Activated CD4-positive, CD25-positive, alpha-beta regulatory T cell treated with anti-CD3 and anti-CD28 coated beads, Interleukin-2, amount 50 U/mL, for 24 hours (primary cell): Measurements from ENCODE around the gene MYEOV.

Experiments
- ATAC-seq, 2 donors: fragments of 150-1000 bp; cut with Tn5 transposase; one replicate each; pipeline ENCODE4 v1.10.0; 2021; ENCODE audit warnings: mild to moderate bottlenecking in 1 of 2, moderate library complexity in 1 of 2

MYEOV gene

DNA sequence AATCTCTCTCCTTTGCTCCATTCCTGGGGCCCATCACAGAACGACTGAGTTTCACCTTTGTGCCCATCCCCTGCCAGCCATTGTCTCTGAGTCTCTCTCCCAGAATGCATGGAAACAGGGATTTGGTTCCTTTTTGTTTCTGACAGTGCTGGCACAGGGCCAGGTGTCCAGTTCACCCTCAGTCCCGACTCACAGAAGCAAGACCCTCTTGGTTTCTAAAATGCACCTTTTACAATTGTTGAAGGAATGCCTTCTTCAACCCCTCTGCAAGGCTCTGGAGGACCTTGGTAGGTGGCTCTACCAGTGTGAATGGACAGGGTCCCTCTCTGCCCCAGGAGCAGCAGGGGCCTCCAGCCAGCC is 5.1 kb upstream of the MYEOV start:
- no peak for ATAC-seq

DNA sequence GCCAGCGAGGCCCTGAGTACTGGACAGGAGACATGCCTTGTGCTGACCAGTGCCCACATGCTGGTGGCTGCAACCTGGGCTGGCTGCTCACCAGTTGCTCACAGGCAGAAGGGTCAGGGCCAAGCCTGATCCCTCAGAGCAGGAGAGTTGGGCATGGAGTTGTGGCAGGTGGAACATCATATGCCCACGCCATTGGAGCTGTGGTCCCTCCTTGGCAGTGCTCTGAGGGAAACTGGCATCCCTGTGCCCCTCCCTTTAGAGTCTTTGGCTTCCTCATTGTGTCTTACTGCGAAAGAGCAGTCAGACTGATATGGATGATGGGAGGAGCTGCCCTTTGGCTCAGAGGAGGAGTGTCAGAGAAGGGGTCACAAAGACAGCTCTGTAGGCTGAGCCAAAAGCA is 3.1 kb upstream of the MYEOV start:
- no peak for ATAC-seq

DNA sequence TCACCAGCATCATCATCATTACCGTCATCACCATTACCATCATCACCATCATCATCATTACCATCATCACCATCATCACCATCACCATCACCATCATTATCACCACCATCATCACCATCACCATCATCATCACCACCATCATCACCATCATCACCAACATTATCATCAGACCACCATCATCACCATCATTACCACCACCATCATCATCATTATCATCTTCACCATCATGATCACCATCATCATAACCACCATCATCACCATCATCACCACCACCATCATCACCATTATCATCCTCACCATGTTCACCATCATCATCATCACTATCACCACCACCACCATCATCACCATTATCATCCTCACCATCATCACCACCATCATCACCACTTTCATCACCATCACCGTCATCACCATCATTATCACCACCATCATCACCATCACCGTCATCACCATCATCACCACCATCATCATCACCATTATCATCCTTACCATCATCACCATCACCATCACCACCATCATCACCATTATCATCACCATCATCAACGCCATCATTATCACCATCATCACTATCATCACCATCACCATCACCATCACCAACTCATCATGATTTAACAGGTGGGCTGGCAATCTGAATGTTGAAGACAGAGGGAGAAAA is 2.4 kb upstream of the MYEOV start:
- no peak for ATAC-seq

DNA sequence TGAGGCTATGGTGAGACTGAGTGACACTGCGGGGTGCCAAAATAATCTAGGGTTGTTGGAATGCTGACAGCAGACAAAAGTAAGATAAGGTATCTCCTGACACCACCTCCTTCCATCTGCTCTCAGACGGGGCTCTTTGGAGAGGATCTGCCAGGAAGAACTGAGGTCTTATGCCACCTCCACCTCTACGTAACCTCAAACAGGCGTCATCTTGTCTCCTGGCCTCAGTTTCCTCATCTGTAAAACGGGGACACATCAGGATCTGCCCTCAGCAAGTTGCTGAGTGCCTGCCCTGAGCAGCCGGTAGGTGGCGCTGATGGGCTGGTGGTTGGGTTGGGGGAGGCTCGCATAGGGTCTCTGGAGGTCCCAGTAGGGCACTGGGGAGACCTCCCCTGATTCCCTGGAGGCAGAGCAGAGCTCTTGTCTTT is 1.7 kb upstream of the MYEOV start:
- no peak for ATAC-seq

DNA sequence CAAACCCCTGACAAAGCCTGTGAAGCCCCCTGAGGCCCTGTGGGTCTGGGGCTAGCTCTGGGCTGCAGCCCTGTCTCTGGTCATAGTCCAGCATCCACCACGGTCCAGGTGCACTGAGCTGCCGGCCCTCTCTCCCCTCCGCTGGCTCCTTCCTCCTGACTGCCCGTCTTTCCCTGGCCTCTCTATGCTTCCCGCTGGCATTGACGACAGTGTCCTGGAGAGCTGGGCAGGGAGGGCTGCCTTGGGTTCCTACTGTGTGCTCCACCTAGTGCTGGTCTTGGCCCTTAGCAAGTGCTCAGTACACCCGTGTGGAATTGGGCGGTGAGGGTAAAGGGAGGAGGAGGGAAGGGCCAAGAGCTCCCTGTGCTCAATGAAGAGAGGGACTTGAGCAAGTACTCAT is 868 bp upstream of the MYEOV start:
- ATAC-seq: no peak

DNA sequence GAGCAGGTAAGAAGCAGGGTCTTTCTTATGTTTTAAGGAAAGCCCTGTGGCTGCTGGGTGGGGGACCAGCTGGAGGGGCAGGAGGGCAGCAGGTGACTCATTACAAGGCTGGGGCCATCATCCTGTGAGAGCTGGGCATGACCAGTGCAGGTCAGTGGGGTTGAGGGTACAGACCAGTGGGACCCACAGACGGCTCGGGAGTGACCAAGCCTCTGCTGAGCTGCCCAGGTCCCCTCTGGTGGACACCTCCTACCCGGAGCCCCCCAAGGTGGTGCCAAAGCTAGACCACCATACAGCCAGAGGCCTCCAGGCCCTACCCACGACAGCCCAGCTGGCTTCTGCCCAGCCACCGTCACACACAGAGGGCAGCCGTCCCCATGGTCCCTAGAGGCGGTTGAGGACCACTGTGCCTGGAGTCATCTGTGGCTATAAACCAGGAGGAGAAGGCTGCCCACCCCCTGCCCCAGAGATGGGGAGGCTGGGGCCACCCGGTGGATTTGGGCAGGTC is 670 bp downstream of the MYEOV start:
- ATAC-seq: no peak

DNA sequence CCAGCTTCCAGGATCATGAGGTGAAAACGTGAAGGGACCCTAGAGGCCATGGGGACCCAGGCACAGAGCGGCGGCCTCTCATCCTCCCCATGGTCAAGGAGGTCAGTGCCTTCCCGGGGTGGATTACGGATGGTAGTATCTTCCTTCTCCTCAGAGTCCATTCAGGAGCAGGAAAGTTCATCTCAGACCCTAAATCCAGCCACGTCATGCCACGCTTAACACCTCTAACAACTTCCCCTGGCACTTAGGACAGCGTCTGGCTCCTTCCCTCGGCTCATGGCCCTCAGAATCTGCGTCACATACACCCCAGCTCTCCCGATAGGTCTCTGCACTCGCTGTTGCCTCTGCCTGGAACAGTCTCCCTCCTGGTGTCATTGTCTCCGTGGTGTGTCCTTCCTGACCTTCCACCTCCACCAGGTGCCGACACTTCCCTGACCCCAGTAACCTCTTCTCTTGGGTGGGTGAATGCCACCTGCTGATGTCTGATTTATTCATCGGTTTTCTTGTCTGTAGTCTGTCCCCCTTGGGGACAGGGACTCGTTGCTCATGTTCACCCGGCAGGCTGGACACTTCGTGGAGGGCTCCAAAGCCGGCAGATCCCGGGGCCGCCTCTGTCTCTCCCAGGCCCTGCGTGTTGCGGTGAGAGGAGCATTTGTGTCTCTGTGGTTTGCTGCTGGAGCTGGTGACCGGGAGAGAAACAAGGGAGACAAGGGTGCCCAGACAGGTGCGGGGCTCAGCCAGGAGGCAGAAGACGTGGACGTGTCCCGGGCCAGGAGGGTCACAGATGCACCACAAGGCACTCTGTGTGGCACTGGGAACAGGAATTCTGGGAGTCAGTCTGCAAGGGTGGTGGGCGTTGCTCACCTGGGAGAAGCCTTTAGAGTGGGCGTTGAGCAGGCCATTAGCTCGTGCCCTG is 1.4 kb downstream of the MYEOV start:
- no peak for ATAC-seq

DNA sequence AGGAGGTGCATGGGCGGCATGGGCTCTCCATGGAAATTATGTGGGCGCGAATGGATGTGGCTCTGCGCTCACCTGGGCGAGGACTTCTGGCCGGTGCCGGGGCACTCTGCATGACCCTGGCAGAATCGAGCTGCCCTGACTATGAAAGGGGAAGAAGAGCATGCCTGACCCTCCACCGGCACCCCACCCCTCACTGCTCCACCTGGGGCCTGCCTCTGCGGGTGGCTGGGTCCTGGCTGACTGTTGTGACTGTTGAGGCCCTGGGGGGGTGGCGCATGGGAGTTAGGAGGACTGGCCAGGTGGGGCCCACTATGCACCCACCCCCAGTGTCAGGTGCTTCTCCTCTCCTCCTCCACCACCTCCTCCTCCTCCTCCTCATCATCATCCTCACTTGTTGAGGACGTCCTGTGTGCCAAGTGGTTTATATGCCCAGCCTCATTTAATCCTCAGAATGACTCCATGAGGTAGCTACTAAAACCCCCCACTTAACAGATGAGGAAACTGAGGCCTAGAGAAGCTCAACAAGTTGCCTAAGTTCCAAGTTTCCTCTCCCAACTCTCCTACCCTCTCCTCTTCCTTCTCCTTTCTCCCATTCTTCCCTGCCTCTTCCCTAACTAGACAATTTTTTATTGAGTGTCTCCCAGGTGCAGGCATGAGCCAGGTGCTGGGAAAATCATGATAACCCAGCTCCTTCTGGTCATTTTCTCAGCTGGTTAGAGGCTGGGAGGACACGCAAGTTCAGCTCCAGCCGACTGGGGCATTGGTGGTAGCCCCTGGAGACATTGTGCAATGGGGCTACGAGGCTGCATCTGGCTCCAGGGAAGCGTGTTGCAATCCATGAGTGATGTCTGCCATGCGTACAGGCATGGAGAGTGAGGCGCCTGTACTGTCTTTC is 2.3 kb downstream of the MYEOV start:
- no peak for ATAC-seq

DNA sequence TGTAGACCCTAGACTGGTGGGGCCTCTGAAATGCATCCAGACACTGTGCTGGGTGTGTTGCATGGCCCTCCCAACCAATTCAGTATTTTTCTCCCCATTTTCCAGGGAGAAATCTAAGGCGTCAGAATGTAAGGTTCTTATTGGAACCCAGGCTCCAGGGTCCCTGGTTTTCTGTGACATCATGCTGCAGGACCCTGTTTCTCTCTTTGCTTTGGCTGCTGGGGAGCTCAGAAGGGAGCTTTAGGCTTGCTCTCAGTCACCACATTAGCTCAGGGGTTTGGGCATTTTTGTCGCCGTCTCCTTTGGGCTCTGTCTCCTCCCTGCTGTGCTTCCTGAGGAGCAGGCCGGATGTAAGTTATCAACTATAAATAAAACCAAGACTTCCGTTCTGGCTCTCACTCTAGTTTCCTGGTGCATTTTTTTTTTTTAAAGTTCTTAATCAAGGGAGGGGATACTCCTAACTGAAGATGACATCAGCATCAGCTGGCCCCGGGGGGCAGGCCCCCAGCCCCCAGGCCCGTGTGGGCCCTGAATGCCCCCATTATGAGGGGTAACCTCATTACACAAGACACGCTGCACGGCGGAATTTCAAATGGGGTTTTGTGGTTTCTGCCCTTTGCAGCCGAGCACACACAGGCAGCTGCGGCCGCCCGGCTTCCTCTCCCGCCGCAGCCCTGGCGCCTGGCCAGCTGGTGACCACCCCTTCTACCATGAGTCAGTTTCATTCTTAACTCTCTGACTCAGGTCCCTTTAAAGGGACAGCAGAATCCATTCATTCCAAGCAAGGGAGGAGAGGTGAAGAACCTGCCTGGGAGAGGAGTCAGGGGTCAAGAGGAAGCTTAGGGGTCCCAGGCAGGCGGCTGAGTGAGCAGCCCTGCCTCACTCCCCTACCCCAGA is 3.2 kb downstream of the MYEOV start:
- ATAC-seq: peak; percentile 77 to 80

DNA sequence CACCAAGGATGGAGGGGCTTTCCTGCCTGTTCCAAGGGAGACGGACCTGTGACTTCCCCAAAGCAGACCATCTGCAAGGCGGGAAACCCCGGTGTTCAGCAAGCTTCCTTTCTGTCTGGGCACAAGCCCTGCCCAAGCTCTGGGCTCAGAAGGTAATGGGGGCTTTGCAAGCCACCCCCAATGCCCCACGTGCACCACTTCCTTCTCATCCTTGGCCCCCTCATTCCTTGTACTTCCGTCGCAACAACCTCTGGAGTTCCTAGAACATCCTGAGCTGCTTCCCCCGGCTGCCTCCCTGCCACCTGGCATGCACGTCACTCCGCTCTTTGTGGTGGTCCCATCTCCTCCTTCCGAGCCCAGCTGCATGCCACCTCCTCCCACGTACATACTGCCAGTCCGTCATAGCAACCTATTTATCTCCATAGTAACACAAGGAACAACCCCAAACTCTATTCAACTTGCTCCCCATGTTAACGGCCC is 3.9 kb downstream of the MYEOV start:
- peak in 1 of 2 donors; percentile 14 for ATAC-seq

DNA sequence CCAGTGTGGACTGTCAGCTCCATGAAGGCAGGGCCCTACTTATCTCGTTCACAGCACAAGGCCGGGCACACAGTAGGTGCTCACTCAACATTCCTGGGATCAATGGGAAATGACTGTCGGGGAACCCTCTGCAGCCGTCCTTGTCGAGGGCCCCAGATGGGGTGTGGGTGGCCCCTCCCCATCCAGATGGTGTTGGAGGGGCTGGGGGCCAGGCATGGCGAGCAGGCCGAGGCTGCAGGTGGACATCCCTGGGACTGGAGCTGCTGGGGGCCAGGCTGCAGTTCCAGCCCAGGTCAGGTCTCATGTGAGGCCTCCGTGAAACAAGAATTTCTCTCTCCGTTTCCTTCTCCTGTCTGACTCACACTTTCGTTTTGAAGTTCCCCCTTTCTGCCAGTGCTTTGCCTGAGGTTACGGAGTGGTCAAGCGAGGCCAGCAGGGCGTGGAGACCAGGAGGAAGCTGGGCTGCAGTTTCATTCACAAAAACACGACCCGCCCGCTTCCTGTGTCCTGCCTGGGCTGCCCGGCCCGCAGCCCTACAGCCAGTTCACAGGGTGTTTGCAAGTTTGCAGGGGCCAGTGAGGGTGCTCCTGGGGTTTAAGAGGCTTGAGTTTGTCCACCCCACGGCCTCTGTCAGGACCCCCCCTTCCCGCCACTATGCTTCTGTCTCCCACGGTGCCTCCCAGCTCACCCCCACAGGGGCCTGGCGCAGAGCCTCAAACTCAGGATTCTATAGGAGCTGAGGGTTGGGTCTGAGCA is 4.5 kb downstream of the MYEOV start:
- ATAC-seq: peak; percentile 6 to 9

DNA sequence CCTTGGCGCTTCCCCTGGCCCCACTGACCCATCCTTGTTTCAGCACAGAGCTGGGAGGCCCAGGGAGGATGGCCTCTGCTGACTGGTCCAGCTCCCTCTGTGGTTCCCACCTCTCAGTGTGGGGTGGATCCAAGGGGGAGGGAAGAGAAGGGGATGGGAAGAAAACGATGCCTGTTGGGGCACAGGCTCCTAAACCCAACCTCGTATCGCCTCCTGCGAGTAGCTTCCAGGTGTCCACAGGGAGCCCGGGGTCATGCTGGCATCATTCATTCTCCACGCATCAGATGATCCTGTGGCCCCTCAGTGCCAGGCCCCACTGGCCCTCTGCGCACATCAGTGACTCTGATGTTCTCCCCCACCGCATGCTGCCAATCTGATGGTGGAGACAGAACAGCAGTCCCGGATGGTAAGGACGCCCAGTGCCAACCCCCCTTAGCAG is 5.1 kb downstream of the MYEOV start:
- no peak for ATAC-seq

DNA sequence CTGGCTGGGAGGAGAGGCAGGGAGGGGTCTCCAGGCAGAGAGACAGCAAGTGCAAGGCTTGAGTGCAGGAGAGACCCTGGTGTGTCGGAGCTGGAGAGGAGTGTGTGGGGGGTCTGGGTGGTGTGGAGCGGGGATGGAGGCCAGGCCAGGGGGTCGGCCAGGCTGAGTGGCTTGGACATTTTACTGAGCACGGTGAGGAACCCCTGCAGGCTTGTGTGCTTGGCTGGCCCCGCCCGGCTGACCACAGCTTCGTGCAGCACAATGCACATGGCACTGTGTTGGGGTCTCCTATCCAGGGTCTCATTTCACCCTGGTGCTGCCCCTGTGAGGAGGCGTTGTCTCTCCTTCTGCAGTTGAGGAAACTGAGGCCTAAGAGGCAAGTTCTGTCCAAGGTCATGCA is 5.6 kb downstream of the MYEOV start:
- no peak for ATAC-seq

DNA sequence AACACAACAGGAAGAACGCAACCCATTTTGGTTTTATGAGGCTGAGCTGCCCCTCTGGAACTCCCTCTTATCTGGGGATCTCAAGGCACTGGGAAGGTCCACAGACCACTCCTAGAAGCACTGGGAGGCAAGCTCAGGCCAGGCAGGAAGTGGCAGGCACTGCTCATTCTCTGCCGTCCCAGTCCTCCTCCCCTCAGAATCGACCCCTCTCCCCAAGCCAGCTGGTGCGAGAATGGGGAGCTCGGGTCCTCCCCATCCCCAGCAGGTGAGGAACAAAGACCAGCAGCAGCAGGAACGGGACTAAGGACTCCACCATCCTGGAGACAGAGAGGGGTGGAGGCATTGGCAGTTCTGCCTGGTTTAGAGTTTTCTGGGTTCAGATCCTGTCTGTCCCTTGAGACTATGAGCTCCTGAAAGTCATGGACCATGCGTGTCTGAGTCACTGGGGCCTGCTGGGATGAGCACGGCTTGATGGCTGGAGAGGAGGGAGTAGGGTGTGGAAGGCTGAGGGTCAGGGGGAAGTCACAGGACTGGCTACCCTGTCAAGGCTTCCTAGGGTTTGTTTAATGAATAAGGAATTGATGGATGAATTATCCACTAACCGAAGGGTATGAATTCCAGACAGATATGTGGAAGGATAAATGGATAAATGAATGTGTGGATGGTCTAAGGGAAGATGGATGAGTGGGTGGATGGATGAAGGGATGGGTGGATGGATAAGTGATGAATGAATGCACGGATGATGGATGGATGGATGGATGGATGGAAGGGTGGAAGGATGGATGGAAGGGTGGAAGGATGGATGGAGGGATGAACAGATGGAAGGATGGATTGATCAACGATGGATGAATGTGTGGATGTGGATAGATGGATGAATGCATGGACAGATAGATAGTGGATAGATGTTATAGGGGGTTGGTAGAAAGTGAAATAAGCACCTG is 6.4 kb downstream of the MYEOV start:
- ATAC-seq: no peak

DNA sequence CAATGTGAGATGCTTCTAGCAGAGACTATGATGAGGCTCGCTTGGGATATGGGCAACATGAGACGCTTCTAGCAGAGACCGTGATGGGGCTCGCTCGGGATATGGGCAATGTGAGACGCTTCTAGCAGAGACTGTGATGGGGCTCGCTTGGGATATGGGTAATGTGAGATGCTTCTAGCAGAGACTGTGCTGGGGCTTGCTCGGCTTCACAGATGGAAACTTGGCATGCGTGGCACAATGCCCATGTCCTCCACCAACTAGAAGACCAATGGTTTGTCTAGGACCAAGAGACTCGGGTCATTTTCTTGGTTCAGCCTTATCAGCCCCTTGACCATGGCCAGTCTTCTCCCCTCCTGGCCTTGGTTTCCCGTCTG is 7.1 kb downstream of the MYEOV start:
- no peak for ATAC-seq

DNA sequence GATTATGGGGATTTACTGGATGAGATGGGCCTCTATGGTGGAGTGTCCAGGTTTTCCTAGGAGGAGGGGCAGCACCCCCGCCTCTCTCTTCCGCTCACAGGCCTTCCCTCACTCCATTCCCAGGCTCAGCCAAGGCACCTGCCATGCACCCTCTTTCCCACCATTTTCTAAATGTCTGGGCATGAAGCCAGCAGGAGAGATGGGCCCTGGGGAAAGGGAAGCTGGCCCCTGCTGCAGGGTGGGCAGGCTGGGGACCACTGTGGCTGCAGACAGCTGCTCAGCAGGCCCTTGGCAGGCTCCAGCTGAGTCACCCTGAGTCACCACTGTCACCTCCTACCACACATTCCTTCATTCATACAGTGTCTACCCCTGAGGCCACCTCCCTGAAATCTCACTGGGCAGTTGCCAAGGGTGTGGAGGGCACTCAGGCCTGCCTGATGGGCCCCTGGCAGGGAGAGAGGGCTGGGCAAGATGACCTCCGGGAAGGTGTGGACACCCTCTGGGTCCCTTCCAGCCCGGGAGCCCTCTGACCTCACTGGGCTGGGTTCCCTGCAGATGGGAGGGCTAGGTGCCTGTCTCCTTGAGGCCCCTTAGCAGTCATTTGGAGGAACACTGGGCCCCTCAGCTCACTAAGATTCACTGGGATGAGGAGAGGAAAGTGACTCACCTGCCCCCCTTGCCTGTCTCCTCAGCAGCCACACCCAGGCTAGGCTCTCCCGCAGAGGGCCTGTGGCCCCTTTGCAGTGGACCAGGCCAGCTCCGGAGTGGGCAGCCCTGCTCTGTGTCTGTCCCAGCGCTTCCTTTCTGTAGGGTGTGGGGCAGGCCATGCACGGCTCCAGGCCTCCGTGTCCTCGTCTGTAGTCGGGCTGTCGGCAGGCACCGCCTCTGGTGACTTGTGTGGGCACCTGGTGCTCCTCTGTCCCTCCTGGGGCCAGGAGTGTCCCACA is 7.8 kb downstream of the MYEOV start:
- peak; percentile 47 to 55 for ATAC-seq

DNA sequence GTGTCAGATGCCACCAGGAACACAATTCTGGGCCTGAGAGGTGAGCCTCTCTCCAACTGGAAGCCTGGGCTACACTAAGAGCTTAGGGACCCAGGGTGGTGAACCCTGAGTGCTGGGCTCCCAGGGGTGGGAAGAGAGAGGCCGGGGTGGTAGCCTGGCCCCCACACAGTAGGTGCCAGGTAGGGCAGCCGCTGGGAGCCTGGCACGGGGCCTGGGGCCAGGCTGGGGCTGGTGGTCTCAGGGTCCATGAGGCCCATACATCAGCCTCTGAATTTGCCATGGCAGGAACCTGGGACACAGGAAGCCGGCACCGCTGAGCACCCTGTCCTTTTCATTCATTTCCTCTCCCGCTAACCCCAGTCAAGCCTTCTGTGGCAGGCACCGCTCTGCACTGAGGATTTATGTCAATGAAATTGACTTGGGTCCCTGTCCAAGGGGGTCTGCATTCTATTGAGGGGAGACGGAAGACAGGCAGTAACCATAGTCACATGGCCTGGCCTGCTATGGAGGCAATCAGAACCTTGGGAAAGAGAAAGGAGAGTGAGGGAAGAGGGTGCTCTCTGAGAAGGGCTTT is 8.6 kb downstream of the MYEOV start:
- ATAC-seq: no peak

DNA sequence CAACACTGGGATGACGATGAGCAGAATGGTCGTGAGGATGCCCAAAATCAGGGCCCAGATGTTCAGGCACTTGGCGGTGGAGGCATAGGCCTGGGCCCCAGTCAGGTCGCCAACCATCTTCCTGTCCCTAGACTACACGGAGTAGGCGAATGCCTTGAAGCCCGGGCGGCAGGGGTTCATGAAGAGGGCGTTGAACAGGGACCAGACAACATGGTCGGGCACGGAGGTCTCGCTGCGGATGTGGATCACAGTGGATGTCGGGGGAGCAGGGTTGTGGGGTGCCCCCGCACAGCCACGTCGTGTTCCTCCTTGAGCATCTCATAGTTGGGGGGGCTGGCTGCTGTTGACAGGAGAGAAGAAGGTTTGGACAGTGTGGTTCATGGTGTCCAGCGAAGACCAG is 9.5 kb downstream of the MYEOV start:
- ATAC-seq: no peak
